HG03565 (cell line): Measurements from ENCODE around the gene ACTL9.
"Not testable (repeated sequence)": the region's sequence is repeated elsewhere in the genome, so short reads cannot be mapped to it uniquely, and the experiment has no call there.

Experiments used
- ATAC-seq: cut with Tn5 transposase; IDR thresholded peaks from one replicate; pipeline ENCODE4 v1.9.1; 2021; ENCODE audit warnings: mild to moderate bottlenecking, moderate library complexity; ENCODE audit not compliant: unreplicated experiment

ACTL9 gene, protein sequence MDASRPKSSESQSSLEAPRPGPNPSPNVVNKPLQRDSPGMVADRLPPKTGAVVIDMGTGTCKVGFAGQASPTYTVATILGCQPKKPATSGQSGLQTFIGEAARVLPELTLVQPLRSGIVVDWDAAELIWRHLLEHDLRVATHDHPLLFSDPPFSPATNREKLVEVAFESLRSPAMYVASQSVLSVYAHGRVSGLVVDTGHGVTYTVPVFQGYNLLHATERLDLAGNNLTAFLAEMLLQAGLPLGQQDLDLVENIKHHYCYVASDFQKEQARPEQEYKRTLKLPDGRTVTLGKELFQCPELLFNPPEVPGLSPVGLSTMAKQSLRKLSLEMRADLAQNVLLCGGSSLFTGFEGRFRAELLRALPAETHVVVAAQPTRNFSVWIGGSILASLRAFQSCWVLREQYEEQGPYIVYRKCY

DNA sequence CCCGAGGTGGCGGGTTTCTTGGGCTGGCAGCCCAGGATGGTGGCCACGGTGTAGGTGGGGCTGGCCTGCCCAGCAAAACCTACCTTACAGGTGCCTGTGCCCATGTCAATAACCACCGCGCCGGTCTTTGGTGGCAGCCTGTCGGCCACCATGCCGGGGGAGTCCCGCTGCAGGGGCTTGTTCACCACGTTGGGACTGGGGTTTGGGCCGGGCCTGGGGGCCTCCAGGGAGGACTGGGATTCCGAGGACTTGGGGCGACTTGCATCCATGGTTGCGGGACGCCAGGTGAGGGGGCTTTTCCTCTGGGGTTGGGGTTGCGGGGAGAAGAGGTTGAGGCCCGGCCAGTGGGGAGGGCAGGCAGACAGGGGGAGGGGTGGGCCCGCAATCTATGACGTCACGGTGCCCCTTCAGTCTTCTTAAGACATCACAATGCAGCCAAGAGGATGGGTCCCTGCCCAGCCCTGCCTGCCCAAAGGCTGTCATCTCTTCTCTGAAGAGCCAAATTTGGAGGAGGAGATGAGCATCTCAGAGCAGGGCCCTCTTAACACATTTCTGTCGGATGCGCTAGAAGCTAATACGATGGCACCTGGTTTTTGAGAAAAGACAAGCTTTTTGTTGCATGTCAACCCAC, at the start of gene ACTL9:
TSS of gene ACTL9 (minus strand) at position 363 of the 631 bp plus-strand sequence. CDS start at position 269, 94 bp downstream.
- no peak for ATAC-seq

DNA sequence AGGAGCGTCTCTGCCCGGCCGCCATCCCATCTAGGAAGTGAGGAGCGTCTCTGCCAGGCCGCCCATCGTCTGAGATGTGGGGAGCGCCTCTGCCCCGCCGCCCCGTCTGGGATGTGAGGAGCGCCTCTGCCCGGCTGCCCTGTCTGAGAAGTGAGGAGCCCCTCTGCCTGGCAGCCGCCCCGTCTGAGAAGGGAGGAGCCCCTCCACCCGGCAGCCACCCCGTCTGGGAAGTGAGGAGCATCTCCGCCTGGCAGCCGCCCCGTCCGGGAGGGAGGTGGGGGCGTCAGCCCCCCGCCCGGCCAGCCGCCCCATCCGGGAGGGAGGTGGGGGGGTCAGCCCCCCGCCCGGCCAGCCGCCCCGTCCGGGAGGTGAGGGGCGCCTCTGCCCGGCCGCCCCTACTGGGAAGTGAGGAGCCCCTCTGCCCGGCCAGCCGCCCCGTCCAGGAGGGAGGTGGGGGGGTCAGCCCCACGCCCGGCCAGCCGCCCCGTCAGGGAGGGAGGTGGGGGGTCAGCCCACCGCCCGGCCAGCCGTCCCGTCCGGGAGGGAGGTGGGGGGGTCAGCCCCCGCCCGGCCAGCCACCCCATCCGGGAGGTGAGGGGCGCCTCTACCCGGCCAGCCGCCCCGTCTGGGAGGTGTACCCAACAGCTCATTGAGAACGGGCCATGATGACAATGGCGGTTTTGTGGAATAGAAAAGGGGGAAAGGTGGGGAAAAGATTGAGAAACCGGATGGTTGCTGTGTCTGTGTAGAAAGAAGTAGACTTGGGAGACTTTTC, 40.9 kb upstream of the ACTL9 start:
- ATAC-seq = not testable (repeated sequence)

DNA sequence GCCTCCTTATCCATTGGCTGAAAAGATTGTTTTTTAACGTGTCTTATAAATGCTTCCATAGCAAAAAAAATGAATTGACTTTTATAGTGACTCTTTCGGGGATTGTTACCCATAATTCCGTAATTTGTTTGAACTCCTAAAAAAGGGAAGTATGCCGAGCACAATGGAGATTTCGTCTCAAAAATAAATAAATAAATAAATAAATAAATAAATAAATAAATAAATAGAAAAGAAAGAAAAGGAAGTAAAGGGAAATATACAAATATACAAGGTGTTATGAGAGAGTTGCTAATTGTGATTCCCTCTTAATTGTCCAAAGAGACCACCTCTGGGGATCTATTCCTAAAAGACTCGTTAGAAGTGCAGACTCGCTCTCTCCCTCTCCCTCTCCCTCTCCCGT, 39.8 kb upstream of the ACTL9 start:
- no peak for ATAC-seq

DNA sequence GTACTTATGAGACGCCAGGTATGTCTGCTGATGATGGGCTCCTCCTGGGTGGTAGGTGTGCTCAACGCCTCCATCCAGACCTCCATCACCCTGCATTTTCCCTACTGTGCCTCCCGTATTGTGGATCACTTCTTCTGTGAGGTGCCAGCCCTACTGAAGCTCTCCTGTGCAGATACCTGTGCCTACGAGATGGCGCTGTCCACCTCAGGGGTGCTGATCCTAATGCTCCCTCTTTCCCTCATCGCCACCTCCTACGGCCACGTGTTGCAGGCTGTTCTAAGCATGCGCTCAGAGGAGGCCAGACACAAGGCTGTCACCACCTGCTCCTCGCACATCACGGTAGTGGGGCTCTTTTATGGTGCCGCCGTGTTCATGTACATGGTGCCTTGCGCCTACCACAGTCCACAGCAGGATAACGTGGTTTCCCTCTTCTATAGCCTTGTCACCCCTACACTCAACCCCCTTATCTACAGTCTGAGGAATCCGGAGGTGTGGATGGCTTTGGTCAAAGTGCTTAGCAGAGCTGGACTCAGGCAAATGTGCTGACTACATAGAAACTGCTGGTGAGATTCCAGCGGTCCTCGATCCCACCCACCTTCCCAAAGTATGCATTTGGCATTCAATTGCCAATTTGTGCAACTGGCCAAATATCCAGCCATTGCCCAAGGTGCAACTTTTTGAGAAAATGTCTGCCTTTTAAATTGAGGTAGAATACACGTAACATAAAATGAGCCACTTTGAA, 33.0 kb upstream of the ACTL9 start:
- ATAC-seq = no peak

DNA sequence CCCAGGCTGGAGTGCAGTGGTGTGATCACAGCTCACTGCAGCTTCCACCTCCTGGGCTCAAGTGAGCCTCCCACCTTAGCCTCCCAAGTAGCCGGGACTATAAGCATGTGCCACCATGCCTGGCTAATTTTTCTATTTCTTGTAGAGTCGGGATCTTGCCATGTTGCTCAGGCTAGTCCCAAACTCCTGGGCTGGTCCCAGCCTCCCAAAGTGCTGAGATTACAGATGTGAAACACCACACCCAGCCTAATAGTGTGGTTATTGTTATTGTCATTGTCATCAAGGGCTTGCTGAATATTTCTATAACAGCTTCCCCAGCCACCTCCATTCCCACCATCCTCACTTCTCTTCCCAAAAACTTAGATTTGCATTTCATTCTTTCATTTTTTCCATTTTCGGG, 25.7 kb upstream of the ACTL9 start:
- no peak for ATAC-seq

DNA sequence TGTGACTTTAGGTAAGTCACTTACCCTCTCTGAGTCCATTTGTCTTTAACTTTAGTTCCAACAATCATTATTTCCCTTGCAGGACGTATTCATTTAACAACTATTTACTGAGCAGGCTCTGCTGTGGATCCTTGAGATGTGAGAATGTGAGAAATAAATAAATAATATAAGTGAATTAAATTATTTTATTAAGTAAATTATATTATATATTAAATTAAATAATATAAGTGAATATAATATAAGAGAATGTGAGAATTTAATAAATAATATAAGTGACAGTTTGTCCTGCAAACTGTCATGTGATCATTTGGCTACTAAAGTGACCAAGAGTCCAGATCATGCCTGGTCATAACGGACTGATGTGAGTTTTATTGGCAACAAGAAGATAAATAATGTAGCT, 23.4 kb upstream of the ACTL9 start:
- no peak for ATAC-seq

DNA sequence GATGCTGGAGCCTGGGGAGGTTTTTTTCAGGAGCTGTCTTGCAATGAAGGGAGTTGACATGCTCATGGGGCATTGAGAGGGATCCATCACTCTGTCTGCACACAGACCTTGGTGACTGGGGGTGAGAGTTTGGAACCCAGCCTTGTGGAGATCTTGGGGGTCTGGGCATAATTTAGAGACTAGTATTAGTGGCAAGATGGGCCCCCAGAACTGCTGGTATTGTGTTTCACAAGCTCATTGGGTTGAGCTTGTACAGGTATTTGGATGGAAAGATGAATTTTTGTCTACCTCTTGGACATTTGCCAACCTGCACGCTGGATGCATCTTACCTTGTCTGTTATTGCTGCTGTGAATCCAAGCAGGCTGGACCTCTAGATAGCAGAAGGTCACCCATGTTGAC, 22.7 kb upstream of the ACTL9 start, which contains the start of gene OR2Z1:
TSS of gene OR2Z1 (plus strand) at position 301 of the 400 bp plus-strand sequence. CDS start 9,395 bp downstream, outside the sequence.
- no peak for ATAC-seq

DNA sequence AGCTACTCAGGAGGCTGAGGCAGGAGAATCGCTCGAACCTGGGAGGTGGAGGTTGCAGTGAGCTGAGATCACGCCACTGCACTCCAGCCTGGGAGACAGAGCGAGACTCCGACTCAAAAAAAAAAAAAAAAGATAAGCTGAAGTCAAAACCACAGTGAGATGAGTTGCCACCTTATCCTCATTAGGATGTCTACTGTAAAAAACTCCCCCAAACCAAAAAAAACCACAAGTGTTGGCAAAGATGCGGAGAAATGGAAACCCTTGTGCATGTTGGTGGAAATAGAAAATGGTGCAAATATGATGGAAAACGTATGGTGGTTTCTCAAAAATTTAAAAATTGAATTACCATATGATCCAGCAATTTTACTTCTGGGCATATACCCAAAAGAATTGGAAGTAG, 11.7 kb upstream of the ACTL9 start:
- not testable (repeated sequence) for ATAC-seq

DNA sequence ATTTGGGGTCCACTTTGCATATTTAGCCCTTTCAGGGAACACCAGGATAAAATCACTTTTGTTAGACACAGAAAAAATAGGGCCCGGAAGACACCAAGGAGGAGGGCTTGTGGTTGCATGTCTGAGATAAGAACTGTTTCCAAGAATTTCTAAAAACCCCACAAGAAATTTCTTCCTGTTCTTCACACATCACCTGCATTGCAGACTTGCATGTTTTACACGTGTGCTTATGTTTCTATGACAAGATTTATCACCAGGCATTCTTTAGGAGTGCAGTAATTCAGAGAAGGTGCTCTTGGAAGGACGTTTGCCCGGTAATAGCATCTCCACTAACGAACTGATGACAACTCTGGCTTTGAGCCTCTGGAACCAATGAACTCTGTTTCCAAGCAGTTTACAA, 7.1 kb upstream of the ACTL9 start:
- no peak for ATAC-seq

DNA sequence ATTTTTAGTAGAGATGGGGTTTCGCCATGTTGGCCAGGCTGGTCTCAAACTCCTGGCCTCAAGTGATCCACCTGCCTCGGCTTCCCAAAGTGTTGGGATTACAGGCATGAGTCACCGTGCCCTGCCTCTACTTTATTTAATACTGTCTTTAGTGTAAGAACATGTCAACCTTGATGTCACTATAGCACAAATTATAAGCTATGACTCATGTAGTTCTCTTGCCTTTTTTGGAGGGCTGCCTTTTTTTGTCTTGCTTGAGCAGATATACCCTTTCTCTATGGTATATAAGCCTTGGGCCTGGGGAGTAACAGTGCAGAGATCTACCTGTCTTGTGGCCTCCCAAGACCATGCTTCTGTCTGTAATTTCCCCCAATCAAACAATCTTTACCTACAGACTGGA, 6.7 kb upstream of the ACTL9 start:
- ATAC-seq = not testable (repeated sequence)

DNA sequence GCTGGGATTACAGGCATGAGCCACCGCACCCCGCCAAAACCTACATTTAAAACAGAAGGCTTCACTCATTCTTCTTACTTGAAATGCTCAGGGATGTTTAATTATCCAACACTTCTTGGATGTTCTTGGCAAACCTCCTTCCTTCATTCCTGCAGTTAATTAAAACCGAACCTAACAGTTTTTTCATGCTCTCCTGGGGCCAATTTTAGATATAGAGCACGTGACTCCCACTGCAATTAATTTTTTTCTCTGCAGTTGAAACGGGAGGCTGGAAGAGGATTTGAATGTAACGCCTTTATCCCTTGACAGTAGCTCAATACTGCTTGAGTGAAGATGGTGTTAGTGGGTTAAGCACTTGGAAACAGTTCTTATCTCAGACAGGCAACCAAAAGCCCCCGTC, 4.6 kb upstream of the ACTL9 start:
- ATAC-seq = no peak

DNA sequence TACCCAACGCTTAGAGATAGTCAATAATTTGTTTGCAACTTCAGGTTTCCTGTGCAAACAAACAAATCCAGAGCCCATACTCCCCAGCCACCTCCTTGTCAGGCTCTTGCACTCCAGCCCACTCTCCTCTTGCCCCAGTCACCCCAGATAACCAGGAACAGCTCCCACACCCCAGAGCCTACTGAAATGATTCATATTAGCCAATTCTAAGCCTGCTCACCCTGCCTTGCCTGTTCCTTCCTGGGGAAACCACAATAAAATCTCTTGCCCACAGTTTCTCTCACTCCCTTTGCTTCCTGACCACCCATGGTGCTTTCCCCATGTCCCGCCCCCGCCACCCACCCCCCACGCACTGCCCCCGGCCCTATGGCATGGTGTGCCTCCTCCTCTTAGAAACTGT, 3.8 kb upstream of the ACTL9 start:
- ATAC-seq = no peak

DNA sequence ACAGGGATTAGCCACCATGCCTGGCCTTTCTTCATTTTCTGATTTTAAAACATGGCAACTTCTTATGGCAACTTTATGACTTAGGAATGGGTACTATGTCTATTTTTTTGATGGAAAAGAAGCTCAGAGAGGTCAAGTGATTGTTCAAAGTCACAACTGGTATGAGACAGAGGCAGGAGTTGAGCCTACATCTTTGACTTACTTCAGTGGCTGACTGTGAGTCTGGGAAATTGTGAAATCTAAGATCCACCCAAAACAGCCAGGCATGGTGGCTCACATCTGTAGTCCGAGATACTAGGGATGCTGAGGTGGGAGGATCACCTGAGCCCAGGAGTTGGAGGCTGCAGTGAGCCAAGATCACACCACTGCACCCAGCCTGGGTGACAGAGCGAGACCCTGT, 2.4 kb upstream of the ACTL9 start:
- ATAC-seq = no peak

DNA sequence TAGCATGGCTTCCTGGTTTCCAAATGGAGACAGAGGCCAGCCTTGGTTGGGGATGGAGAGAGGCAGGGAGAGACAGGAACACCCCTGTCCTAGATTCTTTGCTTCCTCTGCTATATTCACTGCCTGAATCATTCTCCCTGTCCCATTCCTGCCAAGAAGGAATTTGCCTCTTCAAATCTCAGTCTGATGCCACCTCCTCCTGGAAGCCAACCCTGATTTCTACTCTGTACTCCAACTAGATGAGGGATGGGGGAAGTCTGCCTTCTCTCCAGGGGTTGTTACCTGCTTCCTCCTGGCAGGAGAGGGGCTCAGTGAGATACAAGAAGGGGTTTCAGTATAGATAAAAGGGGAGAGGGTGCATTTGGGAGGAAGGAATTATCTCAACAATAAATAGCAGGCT, 1.3 kb upstream of the ACTL9 start:
- ATAC-seq = no peak

DNA sequence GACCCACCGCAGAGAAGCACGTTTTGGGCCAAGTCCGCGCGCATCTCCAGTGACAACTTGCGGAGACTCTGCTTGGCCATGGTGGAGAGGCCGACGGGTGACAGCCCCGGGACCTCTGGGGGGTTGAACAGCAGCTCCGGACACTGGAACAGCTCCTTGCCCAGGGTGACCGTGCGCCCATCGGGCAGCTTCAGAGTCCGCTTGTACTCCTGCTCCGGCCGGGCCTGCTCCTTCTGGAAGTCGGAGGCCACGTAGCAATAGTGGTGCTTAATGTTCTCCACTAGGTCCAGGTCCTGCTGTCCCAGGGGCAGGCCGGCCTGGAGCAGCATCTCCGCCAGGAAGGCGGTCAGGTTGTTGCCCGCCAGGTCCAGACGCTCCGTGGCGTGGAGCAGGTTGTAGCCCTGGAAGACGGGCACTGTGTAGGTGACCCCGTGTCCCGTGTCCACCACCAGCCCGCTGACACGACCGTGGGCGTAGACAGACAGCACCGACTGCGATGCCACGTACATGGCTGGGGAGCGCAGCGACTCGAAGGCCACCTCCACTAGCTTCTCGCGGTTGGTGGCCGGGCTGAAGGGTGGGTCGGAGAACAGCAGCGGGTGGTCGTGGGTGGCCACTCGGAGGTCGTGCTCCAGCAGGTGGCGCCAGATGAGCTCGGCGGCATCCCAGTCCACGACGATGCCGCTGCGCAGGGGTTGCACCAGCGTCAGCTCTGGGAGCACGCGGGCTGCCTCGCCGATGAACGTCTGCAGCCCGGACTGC, 743 bp downstream of the ACTL9 start:
- ATAC-seq = no peak

DNA sequence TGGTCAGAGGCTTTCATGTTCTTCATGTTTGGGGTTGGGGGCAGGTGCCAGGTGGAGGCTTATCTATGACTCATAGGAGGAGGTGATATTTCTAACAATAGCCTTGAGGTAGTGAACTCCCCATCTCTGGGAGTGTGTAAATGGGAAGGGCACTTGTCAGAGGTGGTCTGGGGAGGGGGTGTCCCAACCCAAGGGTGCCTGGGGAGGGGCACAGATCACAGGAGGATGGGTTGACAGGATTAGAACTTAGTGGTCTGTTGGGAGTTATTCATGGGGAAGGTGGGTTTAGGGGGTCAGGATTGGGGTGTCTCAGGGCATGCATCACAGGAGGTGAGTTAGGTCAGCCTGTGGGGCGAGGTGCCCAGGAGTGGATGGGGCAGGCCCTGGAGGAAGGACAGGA, 1.6 kb downstream of the ACTL9 start:
- ATAC-seq = no peak

DNA sequence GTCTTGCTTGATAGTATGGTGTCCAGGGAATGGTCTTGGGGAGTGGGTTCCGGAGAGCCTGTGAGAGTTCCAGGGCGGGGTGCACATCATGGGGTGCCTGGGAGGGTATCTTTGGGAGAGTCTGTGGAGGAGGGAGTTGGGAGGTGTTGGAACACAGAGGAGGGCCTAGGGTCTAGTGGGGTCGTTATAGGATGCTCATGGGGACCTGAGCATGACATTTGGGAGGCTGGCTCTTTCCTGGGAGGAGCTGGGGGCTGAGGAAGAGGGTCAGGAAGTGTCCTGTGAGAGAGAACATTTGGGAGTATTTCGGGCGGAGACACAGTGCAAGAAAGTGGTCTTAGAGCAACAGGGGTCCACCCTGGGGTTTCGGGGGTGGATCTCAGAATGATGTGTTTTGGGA, 2.7 kb downstream of the ACTL9 start:
- ATAC-seq = no peak

DNA sequence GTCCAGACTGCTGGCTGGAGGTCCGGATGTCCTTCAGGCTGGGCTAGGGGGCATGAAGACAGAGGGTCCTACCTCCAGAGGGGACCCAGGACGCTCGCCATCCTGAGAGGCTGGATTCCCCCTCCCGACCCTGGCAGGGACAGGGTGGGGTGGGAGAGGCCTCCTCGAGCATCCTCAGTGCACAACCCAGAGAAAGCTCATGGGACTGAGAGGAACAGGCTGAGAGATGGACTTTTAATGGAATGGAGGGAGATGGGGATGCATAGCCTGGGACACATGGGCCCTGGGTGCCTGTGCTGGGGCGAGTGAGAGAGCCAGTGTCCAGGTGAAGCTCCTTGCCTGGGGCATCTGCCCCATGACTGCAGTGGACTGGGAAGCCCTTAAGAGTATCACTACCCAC, 3.1 kb downstream of the ACTL9 start:
- no peak for ATAC-seq

DNA sequence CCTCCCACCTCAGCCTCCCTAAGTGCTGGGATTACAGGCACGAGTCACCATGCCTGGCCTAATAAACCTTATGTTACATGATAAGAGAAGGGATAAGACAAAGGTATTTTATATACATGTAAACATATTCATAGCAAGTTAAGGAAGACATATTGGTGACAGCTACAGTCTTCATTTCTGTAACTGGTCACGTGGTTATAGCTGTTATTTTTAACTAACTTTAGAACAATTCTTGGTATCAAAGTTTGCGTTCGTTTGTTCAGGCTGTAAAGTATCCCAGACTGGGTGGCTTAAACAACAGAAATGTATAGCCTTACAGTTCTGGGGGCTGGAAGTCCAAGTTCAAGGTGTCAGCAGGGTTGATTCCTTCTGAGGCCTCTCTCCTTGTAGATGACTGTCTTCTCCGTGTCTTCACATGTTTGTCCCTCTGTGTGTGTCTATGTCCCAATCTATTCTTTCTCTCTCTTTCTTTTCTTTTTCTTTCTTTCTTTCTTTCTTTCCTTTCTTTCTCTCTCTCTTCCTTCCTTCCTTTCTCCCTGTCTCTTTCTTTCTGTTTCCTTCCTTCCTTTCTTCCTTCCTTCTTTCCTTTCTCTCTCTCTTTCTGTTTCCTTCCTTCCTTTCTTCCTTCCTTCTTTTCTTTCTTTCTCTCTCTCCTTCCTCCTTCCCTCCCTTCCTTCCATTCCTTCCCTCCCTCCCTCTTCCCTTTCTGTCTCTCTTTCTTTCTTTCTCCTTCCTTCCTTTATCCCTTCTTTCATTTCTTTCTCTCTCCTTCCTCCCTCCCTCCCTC, 7.6 kb downstream of the ACTL9 start:
- no peak for ATAC-seq
